Naive thymus-derived CD8-positive, alpha-beta T cell (primary cell): ENCODE measurements around the gene SLC9A5. TPM values are rescaled to one million over a fixed set of nuclear protein-coding genes. Genes with fewer than 3 reads are reported as not detected.

Experiments used
- ATAC-seq, 2 donors: fragments of 150-1000 bp; cut with Tn5 transposase in 1 of 2; sonication (Bioruptor Pico), chemical (Tn5 transposase) in 1 of 2; 1 replicate in 1 of 2; 2 replicates in 1 of 2; pipeline ENCODE4 v1.10.0; 2021; ENCODE audit warnings: mild to moderate bottlenecking in 2 of 2, moderate library complexity in 2 of 2
- POLR2A ChIA-PET: fragments of 350-600 bp; sonication (Branson Sonifier 250); formaldehyde crosslinking; loops from one replicate; lab custom pipeline; 2021; ENCODE audit warnings: antibody characterized with exemption; lab: Charles Lee
- DNase-seq, 10 donors: peaks; one replicate each; pipeline versions ENCODE4 v3.0.0 to v3.0.0-alpha.2; 2020 to 2022
- H3K27ac Mint-ChIP-seq, 10 donors: one replicate each; pipeline ENCODE4 v1.8.0; 2020 to 2022; ENCODE audit warnings: mild to moderate bottlenecking in 10 of 10, mixed read lengths in 10 of 10, moderate library complexity in 4 of 10, inconsistent platforms in 1 of 10
- H3K27me3 Mint-ChIP-seq, 5 donors: one replicate each; pipeline ENCODE4 v1.8.0; 2021 to 2022; ENCODE audit warnings: mixed read lengths in 5 of 5
- H3K36me3 Mint-ChIP-seq, 3 donors: one replicate each; pipeline ENCODE4 v1.8.0; 2020 to 2022; ENCODE audit warnings: mixed read lengths in 3 of 3, mild to moderate bottlenecking in 2 of 3, inconsistent platforms in 1 of 3
- H3K4me1 Mint-ChIP-seq, 4 donors: one replicate each; pipeline ENCODE4 v1.8.0; 2021 to 2022; ENCODE audit warnings: mixed read lengths in 4 of 4
- H3K4me3 Mint-ChIP-seq, 10 donors: one replicate each; pipeline ENCODE4 v1.8.0; 2020 to 2022; ENCODE audit warnings: mild to moderate bottlenecking in 10 of 10, mixed read lengths in 10 of 10, moderate library complexity in 6 of 10, inconsistent platforms in 1 of 10
- H3K9me3 Mint-ChIP-seq, 9 donors: one replicate each; pipeline ENCODE4 v1.8.0; 2020 to 2022; ENCODE audit warnings: mixed read lengths in 9 of 9, mild to moderate bottlenecking in 3 of 9, inconsistent platforms in 1 of 9, moderate library complexity in 1 of 9
- polyA plus RNA-seq, 3 donors: library from polyadenylated mRNA; unstranded; fragments of 300-500 nt; fragmentation: Illumina TruSeq; gene quantifications; one replicate each; pipeline ENCODE4 v1.2.3, GENCODE V29; 2021
- total RNA-seq, 8 experiments: library from RNA in 2 of 8; stranded (reverse) in 2 of 8; gene quantifications; one replicate each; pipeline ENCODE4 v1.2.3 and lab custom pipeline; 2021 to 2026

Gene SLC9A5
- total and polyA plus RNA-seq, 5 experiments from 2014 or later = 0.04 to 2.7 (median 0.20) TPM

- H3K4me3 Mint-ChIP-seq = peak overlapping the region in 9 of 10 donors; percentile 57 to 90 (median 72)
- no peaks in the 10 kb centered on the region for H3K9me3 Mint-ChIP-seq
- H3K27me3 Mint-ChIP-seq = peaks cover 0 to under 1% (median 0%) of the 10 kb centered on the region in 5 donors
- peak overlapping the region; percentile 68 to 97 (median 89) for H3K27ac Mint-ChIP-seq
- ATAC-seq (peak; percentile 60 to 74), DNase-seq (peak; percentile 40 to 84 (median 60))
- H3K36me3 Mint-ChIP-seq = no peaks in the 10 kb centered on the region
- peaks cover 29 to 50% (median 49%) of the 10 kb centered on the region in 4 donors for H3K4me1 Mint-ChIP-seq
- POLR2A ChIA-PET = interaction anchor here (0.6 to 5.7 kb wide), 5 partner anchors 15 to 60 kb away, joined by 3 to 99 read pairs (median 5); partner anchors contain the start of genes E2F4 and TMEM208
Observed at GRCh38 chr16:67244387-67245185, 4.2 kb upstream of the SLC9A5 start.

- peak in 2 of 10 donors; percentile 17 to 51 for DNase-seq
- H3K36me3 Mint-ChIP-seq = no peaks in the 10 kb centered on the region
- H3K4me1 Mint-ChIP-seq = peaks cover 31 to 56% (median 55%) of the 10 kb centered on the region in 4 donors
- H3K4me3 Mint-ChIP-seq = peak overlapping the region; percentile 57 to 90 (median 71)
- peak overlapping the region in 9 of 10 donors; percentile 68 to 97 (median 89) for H3K27ac Mint-ChIP-seq
- ATAC-seq = no peak
- POLR2A ChIA-PET = interaction anchor here (1.3 to 5.7 kb wide), 4 partner anchors 16 to 61 kb away, joined by 3 to 99 read pairs (median 6); partner anchors contain the start of genes E2F4 and TMEM208
- H3K9me3 Mint-ChIP-seq = no peaks in the 10 kb centered on the region
- H3K27me3 Mint-ChIP-seq = peaks cover 0 to 5% (median 0%) of the 10 kb centered on the region in 5 donors
Observed at GRCh38 chr16:67245186-67245585, 3.6 kb upstream of the SLC9A5 start.

DNA sequence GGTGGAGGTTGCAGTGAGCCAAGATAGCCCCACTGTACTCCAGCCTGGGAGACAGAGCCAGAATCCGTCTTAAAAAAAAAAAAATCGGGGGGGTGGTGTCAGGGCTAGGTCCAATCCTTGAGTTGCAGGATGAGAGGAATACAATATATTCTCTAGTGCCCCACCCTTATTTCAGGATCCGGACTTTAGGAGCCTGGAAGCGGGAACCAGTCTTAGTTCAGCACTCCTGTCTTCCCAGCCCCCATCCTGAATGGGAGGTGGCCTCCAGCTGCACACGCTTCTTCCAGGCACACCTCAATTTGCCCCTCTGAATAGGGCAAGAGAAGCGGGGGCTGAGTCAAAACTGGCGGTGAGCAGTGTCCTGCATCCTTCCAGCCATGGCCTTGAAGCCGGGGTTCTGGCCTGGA, 3.1 kb upstream of the SLC9A5 start:
- H3K9me3 Mint-ChIP-seq = no peaks in the 10 kb centered on the region
- H3K36me3 Mint-ChIP-seq = no peaks in the 10 kb centered on the region
- H3K4me3 Mint-ChIP-seq = peak overlapping the region; percentile 57 to 90 (median 71)
- H3K4me1 Mint-ChIP-seq = peaks cover 31 to 57% (median 56%) of the 10 kb centered on the region in 4 donors
- no peak for DNase-seq
- H3K27ac Mint-ChIP-seq = peak overlapping the region in 7 of 10 donors; percentile 77 to 97 (median 89)
- ATAC-seq = no peak
- POLR2A ChIA-PET = interaction anchor here (1.1 to 5.7 kb wide), 2 partner anchors 16 to 38 kb away, joined by 3 to 99 read pairs; partner anchors contain the start of gene TMEM208
- peaks cover 0 to 8% (median 0%) of the 10 kb centered on the region in 5 donors for H3K27me3 Mint-ChIP-seq

GRCh38 chr16:67246081-67246755, 2.6 kb upstream of the SLC9A5 start:
- Mint-ChIP-seq H3K9me3 (no peaks in the 10 kb centered on the region), H3K27me3 (peaks cover 0 to 8% (median 0%) of the 10 kb centered on the region in 5 donors)
- POLR2A ChIA-PET = interaction anchor here (1.1 to 5.7 kb wide), 2 partner anchors 17 to 38 kb away, joined by 3 to 99 read pairs; partner anchors contain the start of gene TMEM208

DNA sequence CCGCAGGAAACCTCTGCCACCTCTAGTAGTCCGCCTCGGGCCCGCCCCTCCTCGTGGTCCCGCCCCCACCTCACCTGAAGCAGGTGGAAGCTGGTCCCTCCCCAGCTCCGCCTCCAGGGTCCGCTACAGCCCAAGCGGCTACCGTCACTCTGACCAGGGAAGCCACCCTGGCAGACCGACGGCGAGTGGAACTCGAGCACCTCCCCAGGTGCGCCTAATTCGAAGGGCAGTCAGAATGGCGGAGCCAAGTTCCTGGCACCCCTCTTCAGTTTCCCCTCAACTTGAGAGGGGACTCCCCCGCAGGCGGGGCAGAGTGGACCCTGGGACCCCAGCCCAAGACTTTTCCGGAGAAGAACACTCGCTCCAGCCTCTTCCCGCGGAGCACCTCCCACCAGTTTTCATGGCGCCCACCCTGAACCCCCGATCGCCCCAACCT, 2.0 kb upstream of the SLC9A5 start:
- Mint-ChIP-seq H3K4me1 (peaks cover 31 to 56% (median 52%) of the 10 kb centered on the region in 4 donors), H3K27me3 (peaks cover 0 to 10% (median 0%) of the 10 kb centered on the region in 5 donors), H3K4me3 (peak overlapping the region; percentile 87 to 98 (median 90)), H3K27ac (peak overlapping the region in 8 of 10 donors; percentile 75 to 94 (median 87)), H3K9me3 (no peaks in the 10 kb centered on the region), H3K36me3 (no peaks in the 10 kb centered on the region)
- peak; percentile 7 for ATAC-seq
- DNase-seq = peak in 6 of 10 donors; percentile 15 to 52 (median 38)
- POLR2A ChIA-PET = interaction anchor here (1.1 to 5.7 kb wide), 4 partner anchors 18 to 313 kb away, joined by 3 to 99 read pairs (median 3); partner anchors contain the start of gene TMEM208

More at GRCh38 chr16:67246081-67246755, 2.6 kb upstream of the SLC9A5 start:
- no peaks in the 10 kb centered on the region for H3K36me3 Mint-ChIP-seq
- ATAC-seq (no peak), DNase-seq (peak; percentile 20 to 69 (median 35))
- H3K27ac Mint-ChIP-seq = peak overlapping the region in 5 of 10 donors; percentile 75 to 94 (median 87)
- peaks cover 31 to 57% (median 56%) of the 10 kb centered on the region in 4 donors for H3K4me1 Mint-ChIP-seq
- peak overlapping the region; percentile 87 to 98 (median 90) for H3K4me3 Mint-ChIP-seq

DNA sequence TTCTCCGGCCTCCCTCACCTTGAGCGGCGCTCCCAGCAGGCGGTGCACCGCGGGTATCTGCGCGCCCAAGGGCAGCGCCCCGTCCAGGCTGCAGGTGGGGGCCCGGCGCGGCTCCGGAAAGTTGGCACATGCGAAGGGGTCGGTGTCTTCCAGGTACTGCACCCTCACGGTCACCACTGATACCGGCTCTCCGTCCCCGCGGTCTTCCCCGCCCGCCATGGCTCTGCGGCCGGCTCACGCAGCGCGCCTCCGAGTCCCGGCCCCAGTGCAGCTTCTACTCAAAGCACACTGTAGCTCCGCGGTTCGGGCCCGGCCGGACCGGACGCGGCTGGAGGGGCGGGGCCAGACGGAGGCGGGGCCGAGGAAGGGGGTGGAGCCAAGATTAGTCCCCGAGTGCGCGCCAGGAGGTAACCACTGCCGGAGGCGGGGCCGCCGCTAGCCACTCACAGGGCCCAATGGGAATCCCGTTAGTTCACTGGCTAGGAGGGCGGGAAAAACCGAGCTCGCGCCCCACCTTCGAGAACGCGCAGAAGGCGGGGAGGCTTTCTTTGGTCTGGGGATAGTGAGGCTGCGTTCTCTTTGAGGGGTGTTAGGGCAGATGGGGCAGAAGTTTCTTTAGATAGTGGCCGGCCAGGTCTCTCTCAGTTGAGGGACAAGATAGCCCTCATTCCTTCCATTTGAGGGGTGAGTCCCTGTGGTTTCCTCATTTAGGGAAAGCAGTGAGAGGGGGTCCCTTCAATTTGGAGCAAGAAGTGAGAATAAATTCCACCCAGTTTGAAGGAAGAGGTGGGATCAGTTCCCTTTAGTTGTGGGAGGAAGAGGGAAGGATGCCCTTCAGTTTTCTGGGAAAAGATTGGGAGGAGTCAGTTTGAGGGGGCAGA, 1.3 kb upstream of the SLC9A5 start, which contains the start of gene FHOD1:
TSS of gene FHOD1 (minus strand) at position 290 of the 881 bp plus-strand sequence. CDS start at position 219, 71 bp downstream.
- H3K27ac Mint-ChIP-seq = peak within 1 kb of the TSS; percentile 77 to 94 (median 87)
- peaks cover 0 to 11% (median 0%) of the 10 kb centered on the region in 5 donors for H3K27me3 Mint-ChIP-seq
- H3K4me1 Mint-ChIP-seq = peaks cover 31 to 55% (median 51%) of the 10 kb centered on the region in 4 donors
- ATAC-seq = peak; percentile 75 to 77
- H3K4me3 Mint-ChIP-seq = peak within 1 kb of the TSS; percentile 87 to 98 (median 90)
- POLR2A ChIA-PET = interaction anchor here (1.2 to 5.7 kb wide), 4 partner anchors 18 to 314 kb away, joined by 3 to 99 read pairs (median 3); partner anchors contain the start of gene TMEM208
- no peaks in the 10 kb centered on the region for H3K9me3 Mint-ChIP-seq
- H3K36me3 Mint-ChIP-seq = no peaks in the 10 kb centered on the region
- DNase-seq = peak; percentile 87 to 96 (median 90)

DNA sequence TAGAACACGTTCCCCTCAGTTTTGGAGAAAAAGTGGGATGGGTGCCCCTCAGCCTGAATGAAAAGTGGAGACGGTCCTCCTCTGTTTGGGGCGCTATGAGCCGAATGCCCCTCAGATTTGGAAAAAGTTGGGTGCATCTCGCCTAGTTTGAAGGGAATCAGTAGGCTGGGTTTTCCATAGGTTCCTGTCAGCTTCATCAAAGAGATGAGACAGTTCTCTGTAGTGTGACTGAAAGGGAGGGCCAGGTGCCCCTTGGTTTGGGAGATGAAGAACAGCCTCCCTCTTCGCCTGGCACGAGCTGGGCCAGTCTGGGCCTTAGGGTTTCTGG, 742 bp upstream of the SLC9A5 start:
- ATAC-seq = no peak

DNA sequence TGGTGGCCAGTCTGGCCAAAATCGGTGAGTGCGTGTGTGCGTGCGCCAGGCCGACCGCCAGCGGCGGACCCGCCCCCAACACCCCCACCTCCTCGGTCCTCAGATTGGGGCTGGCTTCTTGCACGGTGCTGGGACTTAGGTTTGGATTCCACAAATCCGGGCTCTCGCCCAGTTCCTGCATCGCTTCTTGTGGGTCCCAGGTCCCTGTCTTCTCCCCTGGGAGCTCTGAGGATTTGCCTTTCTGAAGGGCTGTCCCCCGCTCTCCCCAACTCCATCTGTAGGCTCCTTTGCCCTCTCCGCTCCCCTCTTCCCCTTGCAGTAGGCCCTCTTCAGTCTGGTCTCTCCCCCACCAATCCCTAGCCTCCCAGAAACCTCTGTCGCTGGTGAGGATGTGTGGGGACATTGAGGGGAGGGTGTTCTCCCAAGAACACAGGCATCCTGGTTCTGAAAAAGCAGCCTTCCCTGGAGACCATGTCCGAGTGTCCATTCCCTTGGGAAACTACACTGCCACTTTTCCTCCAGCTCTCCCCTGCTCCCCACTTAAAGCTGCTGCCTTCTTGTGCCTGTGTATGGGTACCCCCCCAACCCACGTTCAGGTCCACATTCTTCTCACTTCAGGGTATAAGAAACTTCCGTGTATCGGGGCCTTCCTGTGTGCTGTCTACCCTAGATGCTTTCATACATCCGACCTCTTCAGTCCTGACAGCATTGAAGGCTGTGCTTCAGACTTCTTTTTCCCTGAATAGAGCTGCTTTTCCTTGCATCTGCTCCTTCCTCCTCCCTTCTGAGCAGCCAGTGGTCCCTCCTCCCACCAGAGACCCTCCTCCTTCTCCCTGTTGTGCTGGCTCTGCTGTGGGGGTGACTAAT, 632 bp downstream of the SLC9A5 start:
- Mint-ChIP-seq H3K27me3 (peaks cover 0 to 12% (median 0%) of the 10 kb centered on the region in 5 donors), H3K4me1 (peaks cover 25 to 45% (median 38%) of the 10 kb centered on the region in 4 donors), H3K9me3 (no peaks in the 10 kb centered on the region), H3K36me3 (no peaks in the 10 kb centered on the region), H3K27ac (peak overlapping the region in 7 of 10 donors; percentile 22 to 87 (median 63)), H3K4me3 (peak overlapping the region; percentile 71 to 90 (median 82))
- no peak for DNase-seq
- POLR2A ChIA-PET = interaction anchor here (5.7 kb wide), 1 partner anchor 20 kb away, joined by 99 read pairs; the partner anchor contains the start of gene TMEM208
- ATAC-seq = no peak

More for the DNA sequence above, 742 bp upstream of the SLC9A5 start:
- H3K4me3 Mint-ChIP-seq = peak overlapping the region; percentile 87 to 98 (median 90)
- H3K36me3 Mint-ChIP-seq = no peaks in the 10 kb centered on the region
- H3K4me1 Mint-ChIP-seq = peaks cover 30 to 51% (median 49%) of the 10 kb centered on the region in 4 donors
- POLR2A ChIA-PET = interaction anchor here (1.2 to 5.7 kb wide), 4 partner anchors 19 to 315 kb away, joined by 3 to 99 read pairs (median 3); partner anchors contain the start of gene TMEM208
- H3K27me3 Mint-ChIP-seq = peaks cover 0 to 11% (median 0%) of the 10 kb centered on the region in 5 donors
- peak in 1 of 10 donors; percentile 12 for DNase-seq
- H3K27ac Mint-ChIP-seq = peak overlapping the region in 9 of 10 donors; percentile 17 to 89 (median 87)
- no peaks in the 10 kb centered on the region for H3K9me3 Mint-ChIP-seq

GRCh38 chr16:67250045-67250327, 1.2 kb downstream of the SLC9A5 start:
- peaks cover 21 to 39% (median 32%) of the 10 kb centered on the region in 4 donors for H3K4me1 Mint-ChIP-seq
- DNase-seq (no peak), ATAC-seq (no peak)
- POLR2A ChIA-PET = no interaction called here
- peak overlapping the region in 2 of 10 donors; percentile 63 to 86 for H3K27ac Mint-ChIP-seq
- no peaks in the 10 kb centered on the region for H3K9me3 Mint-ChIP-seq
- peaks cover 0 to 12% (median 0%) of the 10 kb centered on the region in 5 donors for H3K27me3 Mint-ChIP-seq
- no peaks in the 10 kb centered on the region for H3K36me3 Mint-ChIP-seq
- H3K4me3 Mint-ChIP-seq = peak overlapping the region; percentile 71 to 90 (median 82)
